Heart right ventricle (tissue), 16 donors: ENCODE measurements around the gene CYP39A1. TPM values are rescaled to one million over a fixed set of nuclear protein-coding genes. Genes with fewer than 3 reads are reported as not detected.

Experiments used
- ATAC-seq, 8 donors: fragments of 200-7000 bp; cut with Tn5 transposase; one replicate each; pipeline ENCODE4 v1.9.1; 2020; ENCODE audit warnings: mild to moderate bottlenecking in 8 of 8, moderate library complexity in 8 of 8, moderate number of reproducible peaks in 1 of 8
- DNase-seq, 2 donors: peaks; one replicate each; pipeline ENCODE4 v3.0.0-alpha.2; 2020
- H3K27ac ChIP-seq, 10 donors: fragments of 200-600 bp; sonication (generic) in 2 of 10; one replicate each; pipeline versions ENCODE4 v1.5.0 to v1.8.0; 2020 to 2022; ENCODE audit warnings: mild to moderate bottlenecking in 3 of 10
- H3K27me3 ChIP-seq, 7 donors: fragments of 200-600 bp; one replicate each; pipeline ENCODE4 v1.8.0; 2021 to 2022; ENCODE audit warnings: mild to moderate bottlenecking in 2 of 7
- H3K36me3 ChIP-seq, 9 donors: fragments of 200-600 bp; sonication (generic) in 1 of 9; one replicate each; pipeline versions ENCODE4 v1.5.0 to v1.8.0; 2020 to 2022; ENCODE audit warnings: mild to moderate bottlenecking in 2 of 9
- H3K4me1 ChIP-seq, 9 donors: fragments of 200-600 bp; sonication (generic) in 1 of 9; one replicate each; pipeline versions ENCODE4 v1.5.0 to v1.8.0; 2020 to 2022; ENCODE audit warnings: mild to moderate bottlenecking in 4 of 9
- H3K4me3 ChIP-seq, 10 donors: fragments of 200-600 bp; sonication (generic) in 2 of 10; one replicate each; pipeline versions ENCODE4 v1.5.0 to v1.8.0; 2020 to 2022; ENCODE audit warnings: mild to moderate bottlenecking in 7 of 10, moderate library complexity in 2 of 10
- H3K9me3 ChIP-seq, 11 donors: fragments of 200-600 bp in 10 of 11; sonication (generic) in 2 of 11; one replicate each; pipeline versions ENCODE4 v1.5.0 to v1.8.0; 2013 to 2022; ENCODE audit warnings: mild to moderate bottlenecking in 2 of 11, control low read depth in 1 of 11, moderate library complexity in 1 of 11
- CTCF ChIP-seq, 9 donors: fragments of 200-600 bp; sonication (generic) in 2 of 9; IDR thresholded peaks; one replicate each; pipeline versions ENCODE4 v1.5.0 to v1.8.0; 2021 to 2022; ENCODE audit warnings: antibody characterized with exemption in 9 of 9, mild to moderate bottlenecking in 5 of 9, moderate library complexity in 1 of 9
- WGBS, 2 donors: extraction: QIAGEN DNeasy Blood & Tissue Kit; methylation state at CpG; one replicate each; pipeline ENCODE4 v1.1.7; 2013; ENCODE audit warnings: inconsistent platforms in 1 of 2; 5-methylcytosine and 5-hydroxymethylcytosine counted together
- intact Hi-C, 10 donors: fragments of 100-400 bp; cut with DNase I; formaldehyde crosslinking; loops; one replicate each; pipeline versions ENCODE4 v1.11.1 to v1.14.2; 2022
- polyA plus RNA-seq, 2 donors: library from polyadenylated mRNA; stranded (reverse); fragments of 200-250 nt; gene quantifications; one replicate each; pipeline ENCODE4 v1.2.3, GENCODE V29; 2013
- total RNA-seq, 10 donors: library from RNA; stranded (reverse); fragmentation: NEBNext Ultra II Directional in 3 of 10; extraction: Animal tissue kit (Norgen Biotek cat#: 25700) in 3 of 10; gene quantifications; one replicate each; pipeline versions ENCODE4 v1.2.1 to v1.2.4, GENCODE V29; 2021 to 2023
- donor health status: Arrhythmogenic right ventricular cardiomyopathy.
- donor health status: ischemic (EF 13 %, LVEDD 7.1; RV severe dilation, severe dysfunction).
- donor health status: healthy with polysubstance abuse.
- donor health status: DM: no; HTN: yes; CAD: no.
- donor health status: DM: no; HTN: no; CAD: no.
- donor health status: ischemic (EF 25% LVEDD 6.9; RV normal size, moderate dysfunction).
- donor health status: ischemic (EF 25% LVEDD 5.7; RV mildly dilated, moderate dysfunction).
- donor health status: healthy.
- donor health status: DM: yes; HTN: yes; CAD: no.
- donor health status: Ischemic cardiomyopathy.
- donor health status: ischemic (EF 35%, LVEDD 5.7; RV mildly dilated, moderate dysfunction).
- donor health status: nonischemic (EF 11% LVEDD 7.7; RV severe dilation, severe dysfunction).
- donor health status: DM: yes; HTN: yes; CAD: no.
- donor health status: PGD.
- donor health status: ischemic (EF 29% LVEDD 5.4; RV normal size, mild dysfunction).
- donor health status: nonischemic (EF 23%, LVEDD 6.1; RV moderate dilation, normal function).

Gene CYP39A1
- total and polyA plus RNA-seq, 12 donors, result 2.9 to 7.5 (median 4.5) TPM

- Histone ChIP-seq H3K4me1 (no peaks in the 10 kb centered on the region), H3K4me3 (no peak overlapping the region), H3K27me3 (no peaks in the 10 kb centered on the region), H3K36me3 (peaks cover 0 to 6% (median 0%) of the 10 kb centered on the region in 9 donors), H3K9me3 (peaks cover 0 to 16% (median 4%) of the 10 kb centered on the region in 11 donors), H3K27ac (no peak overlapping the region)
- intact Hi-C loops, result no loop called here
- ATAC-seq (no peak), DNase-seq (no peak)
- TF ChIP-seq CTCF (IDR thresholded peaks at IDR 0.05), result no peak
- WGBS, 2 donors, result 89 to 94% methylated on average over 3 of the region's 3 CpGs
These were observed 54.4 kb downstream of the CYP39A1 start for GRCh38 chr6:46598215-46598614.

GRCh38 chr6:46592740-46593139, 59.9 kb downstream of the CYP39A1 start:
- ATAC-seq, result no peak
- no peak overlapping the region for H3K4me3 ChIP-seq
- TF ChIP-seq CTCF (IDR thresholded peaks at IDR 0.05), result no peak
- no peaks in the 10 kb centered on the region for H3K36me3 ChIP-seq
- no peaks in the 10 kb centered on the region for H3K27me3 ChIP-seq
- H3K9me3 ChIP-seq, result peaks cover 0 to 16% (median 4%) of the 10 kb centered on the region in 11 donors
- DNase-seq, result no peak
- H3K27ac ChIP-seq, result no peak overlapping the region
- peaks cover 0 to 1% (median 0%) of the 10 kb centered on the region in 9 donors for H3K4me1 ChIP-seq
- intact Hi-C loops, result no loop called here

- WGBS, 2 donors, result 75 to 82% methylated on average over 3 of the region's 3 CpGs
- ATAC-seq (no peak), DNase-seq (no peak)
- no peak overlapping the region for H3K4me3 ChIP-seq
- H3K27ac ChIP-seq, result no peak overlapping the region
- TF ChIP-seq CTCF (IDR thresholded peaks at IDR 0.05), result no peak
- no peaks in the 10 kb centered on the region for H3K27me3 ChIP-seq
- H3K9me3 ChIP-seq, result peaks cover 0 to 16% (median 4%) of the 10 kb centered on the region in 11 donors
- H3K36me3 ChIP-seq, result no peaks in the 10 kb centered on the region
- intact Hi-C loops, result no loop called here
- peaks cover 0 to 8% (median 0%) of the 10 kb centered on the region in 9 donors for H3K4me1 ChIP-seq
These were observed 60.6 kb downstream of the CYP39A1 start for GRCh38 chr6:46592046-46592445.

GRCh38 chr6:46590765-46591164, 61.9 kb downstream of the CYP39A1 start:
- Histone ChIP-seq H3K4me1 (peaks cover 0 to 15% (median 5%) of the 10 kb centered on the region in 9 donors), H3K36me3 (no peaks in the 10 kb centered on the region), H3K27ac (no peak overlapping the region), H3K27me3 (no peaks in the 10 kb centered on the region), H3K9me3 (peaks cover 0 to 16% (median 4%) of the 10 kb centered on the region in 11 donors), H3K4me3 (no peak overlapping the region)
- no peak for TF ChIP-seq CTCF (IDR thresholded peaks at IDR 0.05)
- ATAC-seq (no peak), DNase-seq (no peak)
- intact Hi-C loops, result no loop called here
